ENCODE measurements around the gene COL4A4. TPM values are rescaled to one million over a fixed set of nuclear protein-coding genes. Genes with fewer than 3 reads are reported as not detected.

COL4A4 gene
- total RNA-seq, 4 donors from 2014 or later, result 5.0 to 5.5 (median 5.2) TPM

DNA sequence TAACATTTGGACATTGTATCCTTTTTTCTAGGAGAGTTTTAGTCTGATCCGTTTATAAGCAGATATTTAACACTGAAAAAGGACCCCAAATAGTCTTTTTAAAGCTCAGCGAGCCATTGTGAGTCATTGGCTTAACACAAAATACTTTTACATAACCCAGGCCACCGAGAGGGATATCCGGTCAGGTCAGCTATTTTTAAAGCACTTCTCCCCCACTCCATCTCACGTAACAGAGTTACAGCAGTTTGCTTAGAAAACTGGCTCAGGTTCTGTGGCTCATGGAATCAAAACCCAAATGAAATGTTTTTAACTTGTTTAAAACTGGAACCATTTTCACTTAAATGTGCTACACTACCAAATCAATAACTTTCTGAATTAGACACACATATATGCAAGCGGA lies 24.3 kb upstream of the COL4A4 start:
- ATAC-seq, result no peak
- Histone ChIP-seq H3K27ac (no peak overlapping the region), H3K9me3 (no peaks in the 10 kb centered on the region), H3K27me3 (no peaks in the 10 kb centered on the region), H3K4me1 (no peaks in the 10 kb centered on the region), H3K4me3 (no peak overlapping the region), H3K36me3 (no peaks in the 10 kb centered on the region)
- 22 to 39% methylated on average over 6 of the region's 6 CpGs for WGBS, 2 donors (ENCODE audit: low coverage in 1 of 2)
- no peak for TF ChIP-seq EP300 (IDR thresholded peaks at IDR 0.05)
- TF ChIP-seq POLR2A (IDR thresholded peaks at IDR 0.05), result no peak
- TF ChIP-seq POLR2AphosphoS5 (IDR thresholded peaks at IDR 0.05), result no peak
- TF ChIP-seq, protein P1, sequence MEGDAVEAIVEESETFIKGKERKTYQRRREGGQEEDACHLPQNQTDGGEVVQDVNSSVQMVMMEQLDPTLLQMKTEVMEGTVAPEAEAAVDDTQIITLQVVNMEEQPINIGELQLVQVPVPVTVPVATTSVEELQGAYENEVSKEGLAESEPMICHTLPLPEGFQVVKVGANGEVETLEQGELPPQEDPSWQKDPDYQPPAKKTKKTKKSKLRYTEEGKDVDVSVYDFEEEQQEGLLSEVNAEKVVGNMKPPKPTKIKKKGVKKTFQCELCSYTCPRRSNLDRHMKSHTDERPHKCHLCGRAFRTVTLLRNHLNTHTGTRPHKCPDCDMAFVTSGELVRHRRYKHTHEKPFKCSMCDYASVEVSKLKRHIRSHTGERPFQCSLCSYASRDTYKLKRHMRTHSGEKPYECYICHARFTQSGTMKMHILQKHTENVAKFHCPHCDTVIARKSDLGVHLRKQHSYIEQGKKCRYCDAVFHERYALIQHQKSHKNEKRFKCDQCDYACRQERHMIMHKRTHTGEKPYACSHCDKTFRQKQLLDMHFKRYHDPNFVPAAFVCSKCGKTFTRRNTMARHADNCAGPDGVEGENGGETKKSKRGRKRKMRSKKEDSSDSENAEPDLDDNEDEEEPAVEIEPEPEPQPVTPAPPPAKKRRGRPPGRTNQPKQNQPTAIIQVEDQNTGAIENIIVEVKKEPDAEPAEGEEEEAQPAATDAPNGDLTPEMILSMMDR (IDR thresholded peaks at IDR 0.05), result no peak

DNA sequence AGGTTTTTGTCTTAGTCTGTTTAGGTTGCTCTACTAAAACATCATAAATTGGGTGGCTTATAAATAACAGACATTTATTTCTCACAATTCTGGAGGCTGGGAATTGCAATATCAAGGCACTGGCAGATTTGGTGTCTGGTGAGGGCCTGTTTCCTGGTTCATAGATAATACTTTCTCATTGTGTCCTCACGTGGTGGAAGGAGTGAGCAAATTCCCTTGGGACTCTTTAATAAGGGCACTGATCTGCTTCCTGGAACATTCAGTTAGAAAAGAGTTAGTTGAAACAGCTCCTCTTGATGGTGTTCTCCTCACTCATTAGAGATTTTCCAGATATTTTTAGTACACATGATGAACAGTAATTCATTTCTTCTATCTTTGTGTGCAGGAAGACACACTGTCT lies 22.7 kb upstream of the COL4A4 start:
- no peak for ATAC-seq
- H3K4me1 ChIP-seq, result no peaks in the 10 kb centered on the region

DNA sequence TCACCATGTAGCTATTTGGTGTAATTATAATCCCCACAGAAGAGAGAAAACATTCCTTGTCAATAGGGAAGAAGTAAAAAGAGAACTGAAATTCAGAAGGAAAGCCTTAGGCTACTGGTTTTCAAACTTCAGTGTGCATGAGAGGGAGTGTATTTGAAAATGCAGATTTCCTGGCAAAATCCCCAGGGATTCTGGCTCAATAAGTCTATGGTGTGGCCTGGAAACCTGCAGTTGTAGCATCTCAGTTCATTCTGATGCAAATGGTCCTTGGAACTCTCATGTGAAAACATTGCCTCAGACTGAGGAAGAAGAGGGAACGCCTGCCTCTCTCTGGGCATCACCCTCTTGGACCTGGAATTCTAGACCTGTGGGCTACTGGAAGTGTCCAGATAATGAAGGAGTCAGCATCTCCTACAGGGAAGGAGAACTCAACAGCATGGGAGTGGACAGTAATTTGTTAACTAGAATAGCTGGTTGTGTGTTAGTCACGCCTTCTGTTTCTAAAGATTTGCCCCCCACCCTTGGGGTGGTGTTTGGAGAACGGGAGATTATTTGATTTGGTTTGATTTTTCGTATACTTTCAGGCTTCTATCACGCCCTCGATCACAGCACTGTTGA lies 21.7 kb upstream of the COL4A4 start:
- Histone ChIP-seq H3K27ac (no peak overlapping the region), H3K27me3 (no peaks in the 10 kb centered on the region), H3K36me3 (no peaks in the 10 kb centered on the region), H3K9me3 (no peaks in the 10 kb centered on the region), H3K4me3 (no peak overlapping the region), H3K4me1 (no peaks in the 10 kb centered on the region)
- WGBS, 2 donors (ENCODE audit: low coverage in 1 of 2), result 76 to 80% methylated on average over 1 to 6 of the region's 6 CpGs
- no peak for ATAC-seq
- TF ChIP-seq POLR2A (IDR thresholded peaks at IDR 0.05), result no peak
- TF ChIP-seq, protein P1 (IDR thresholded peaks at IDR 0.05), result no peak
- TF ChIP-seq EP300 (IDR thresholded peaks at IDR 0.05), result no peak
- no peak for TF ChIP-seq POLR2AphosphoS5 (IDR thresholded peaks at IDR 0.05)

More for the DNA sequence above, 22.7 kb upstream of the COL4A4 start:
- H3K4me3 ChIP-seq, result no peak overlapping the region
- 20 to 80% methylated on average over 1 of the region's 1 CpG for WGBS, 2 donors (ENCODE audit: low coverage in 1 of 2)
- TF ChIP-seq POLR2AphosphoS5 (IDR thresholded peaks at IDR 0.05), result no peak
- no peak for TF ChIP-seq EP300 (IDR thresholded peaks at IDR 0.05)
- TF ChIP-seq, protein P1 (IDR thresholded peaks at IDR 0.05), result no peak
- no peak for TF ChIP-seq POLR2A (IDR thresholded peaks at IDR 0.05)
- no peak overlapping the region for H3K27ac ChIP-seq
- no peaks in the 10 kb centered on the region for H3K27me3 ChIP-seq
- no peaks in the 10 kb centered on the region for H3K36me3 ChIP-seq
- H3K9me3 ChIP-seq, result no peaks in the 10 kb centered on the region

DNA sequence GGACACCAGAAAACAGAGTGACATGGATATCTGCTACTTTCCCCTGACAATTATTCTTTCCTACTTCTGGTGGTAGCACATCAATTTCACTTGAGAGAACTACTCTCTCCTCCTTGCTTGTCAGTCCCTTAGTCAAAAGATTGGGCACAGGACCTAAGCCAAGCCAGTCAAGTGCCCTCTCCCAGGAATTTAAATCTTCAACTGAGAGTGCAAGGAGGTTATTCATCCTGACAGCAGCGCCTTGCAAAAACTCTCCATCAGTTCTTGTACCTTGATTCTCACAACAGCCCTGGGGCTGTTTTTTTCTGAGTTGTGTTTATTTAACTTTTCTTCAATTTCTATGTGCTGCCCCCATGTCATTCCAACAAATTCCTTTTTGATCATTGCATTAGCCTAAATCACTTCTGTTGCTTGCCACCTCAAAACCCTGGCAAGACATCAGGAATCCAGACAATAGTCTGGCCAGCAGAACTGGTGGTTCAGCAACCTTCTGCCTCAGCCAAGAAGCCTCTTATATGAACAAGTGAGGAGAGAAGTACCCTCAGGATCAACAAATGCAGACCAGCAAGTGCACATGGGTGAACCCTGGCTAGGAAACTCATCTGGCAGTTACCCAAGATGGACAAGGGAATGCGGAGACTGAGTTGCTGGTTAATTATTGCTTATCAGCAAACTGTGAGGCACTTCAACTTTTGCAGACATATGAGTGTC lies 19.8 kb upstream of the COL4A4 start:
- Histone ChIP-seq H3K27me3 (no peaks in the 10 kb centered on the region), H3K4me1 (no peaks in the 10 kb centered on the region), H3K9me3 (no peaks in the 10 kb centered on the region), H3K36me3 (no peaks in the 10 kb centered on the region), H3K4me3 (no peak overlapping the region), H3K27ac (no peak overlapping the region)
- WGBS, 2 donors (ENCODE audit: low coverage in 1 of 2), result 70 to 92% methylated on average over 2 of the region's 2 CpGs
- no peak for TF ChIP-seq POLR2A (IDR thresholded peaks at IDR 0.05)
- TF ChIP-seq EP300 (IDR thresholded peaks at IDR 0.05), result no peak
- TF ChIP-seq POLR2AphosphoS5 (IDR thresholded peaks at IDR 0.05), result no peak
- ATAC-seq, result no peak

DNA sequence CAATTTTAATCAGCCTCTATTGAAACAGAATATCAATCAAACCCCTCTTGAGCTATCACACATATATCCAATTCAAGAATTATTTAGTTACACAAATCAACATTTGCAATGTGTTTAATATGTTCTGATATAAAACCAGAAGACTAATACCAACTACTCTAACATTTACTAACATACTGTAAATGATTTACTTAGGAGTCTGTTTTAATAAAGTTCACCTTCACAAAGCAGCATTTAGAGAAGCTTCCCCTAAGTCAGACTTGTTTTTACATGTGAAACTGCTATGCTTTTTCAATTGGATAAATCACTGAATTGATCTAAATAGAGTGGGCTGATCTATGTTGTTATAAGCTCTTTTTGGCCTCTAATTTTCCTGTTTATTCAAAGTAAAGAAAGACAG lies 18.8 kb upstream of the COL4A4 start:
- Histone ChIP-seq H3K27ac (no peak overlapping the region), H3K4me3 (no peak overlapping the region), H3K36me3 (no peaks in the 10 kb centered on the region), H3K9me3 (no peaks in the 10 kb centered on the region), H3K27me3 (no peaks in the 10 kb centered on the region), H3K4me1 (no peaks in the 10 kb centered on the region)
- TF ChIP-seq EP300 (IDR thresholded peaks at IDR 0.05) (no peak), POLR2A (IDR thresholded peaks at IDR 0.05) (no peak), POLR2AphosphoS5 (IDR thresholded peaks at IDR 0.05) (no peak)
- TF ChIP-seq, protein P1 (IDR thresholded peaks at IDR 0.05), result no peak
- no peak for ATAC-seq
